AG04449 (cell line): ENCODE data around the gene LNX2.

ENCODE experiments used
- CTCF ChIA-PET: fragments of 350-600 bp; formaldehyde crosslinking; extraction: SDS; loops from one replicate; lab custom pipeline; 2021; ENCODE audit warnings: antibody characterized with exemption; lab: Yijun Ruan, JAX
- POLR2A ChIA-PET: fragments of 400-600, 350-600 bp; formaldehyde crosslinking; extraction: SDS; loops from one replicate; lab custom pipeline; 2020; ENCODE audit warnings: antibody characterized with exemption, inconsistent platforms; lab: Yijun Ruan, JAX
- DNase-seq: peaks from one replicate; pipeline ENCODE4 v3.0.0-alpha.2; 2010; ENCODE audit warnings: low read depth, low spot score
- H3K4me3 ChIP-seq: 2 replicates; pipeline ENCODE4 v1.5.1; 2011; ENCODE audit warnings: low read depth, mild to moderate bottlenecking, control low read depth, low read length
- CTCF ChIP-seq: IDR thresholded peaks from one replicate; pipeline ENCODE4 v1.5.1; 2011; ENCODE audit warnings: mild to moderate bottlenecking, moderate library complexity, low read length, control low read depth, inconsistent platforms; ENCODE audit not compliant: insufficient read depth; ENCODE audit errors: missing control alignments

The LNX2 gene

DNA sequence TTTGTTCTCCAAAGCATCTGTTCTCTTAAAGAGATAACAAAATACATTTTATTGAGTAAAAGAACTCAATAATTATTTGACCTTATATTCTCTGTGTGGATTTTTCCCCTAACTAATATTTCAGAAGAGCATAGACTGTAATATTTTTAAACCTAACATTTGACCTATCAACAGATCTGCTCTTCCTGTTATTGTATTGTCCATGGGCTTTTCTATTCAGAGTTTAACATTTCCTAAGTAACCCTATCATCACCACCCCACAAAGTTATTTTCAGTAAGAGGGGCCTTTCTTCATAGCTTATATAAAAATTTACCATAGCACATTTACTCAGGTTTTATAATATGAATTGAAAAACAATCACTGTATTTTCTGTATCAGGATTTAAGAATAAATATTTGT is 18.9 kb upstream of the LNX2 start:
- H3K4me3 ChIP-seq: no peak overlapping the region
- POLR2A ChIA-PET: interaction anchor here (1.2 kb wide), 1 partner anchor 19 kb away, joined by 4 read pairs; the partner anchor contains the start of gene LNX2
- CTCF ChIA-PET: no interaction called here
- TF ChIP-seq CTCF: no peak
- DNase-seq: no peak

DNA sequence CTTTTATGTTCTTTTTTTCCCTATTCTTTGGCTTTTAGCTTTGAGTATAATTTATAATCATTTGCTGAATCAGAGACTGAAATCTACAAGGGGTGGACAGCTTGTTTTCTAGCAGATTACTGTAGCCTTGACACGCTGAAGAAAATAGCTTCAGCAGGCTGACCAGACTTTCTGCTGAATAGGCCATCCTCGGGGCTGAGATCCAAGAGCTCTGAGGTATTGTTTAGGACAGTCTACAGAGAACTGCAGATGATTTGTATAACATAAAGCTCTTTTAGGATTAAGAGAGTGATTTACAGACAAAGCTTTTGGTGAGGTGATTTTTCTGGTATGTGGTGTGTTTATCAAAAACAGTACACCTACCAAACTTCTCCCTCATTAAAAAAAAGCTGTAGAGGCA is 18.2 kb upstream of the LNX2 start:
- POLR2A ChIA-PET: interaction anchor here (1.2 kb wide), 1 partner anchor 18 kb away, joined by 4 read pairs; the partner anchor contains the start of gene LNX2
- no peak for DNase-seq
- TF ChIP-seq CTCF: no peak
- CTCF ChIA-PET: no interaction called here
- H3K4me3 ChIP-seq: no peak overlapping the region

DNA sequence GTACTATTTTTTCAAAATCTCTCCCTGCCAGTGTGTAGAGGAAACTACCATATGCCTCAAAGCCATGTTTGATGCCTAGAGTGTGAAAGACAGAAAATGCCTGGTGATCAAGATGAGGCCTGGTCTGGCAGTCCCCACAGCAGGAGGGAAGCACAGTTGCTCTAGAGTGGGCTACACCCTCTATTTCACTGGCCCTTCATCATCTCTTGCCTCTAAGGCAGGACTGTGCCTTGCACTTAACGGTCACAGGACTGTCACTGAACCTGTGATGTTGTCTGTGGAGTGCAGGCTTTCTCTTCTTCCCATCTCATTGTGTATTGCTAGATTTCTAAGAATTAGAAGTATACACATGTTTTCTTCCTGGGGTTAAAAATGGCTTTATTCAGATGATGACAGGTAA is 17.7 kb upstream of the LNX2 start:
- ChIA-PET POLR2A (interaction anchor here (1.2 kb wide), 1 partner anchor 18 kb away, joined by 4 read pairs; the partner anchor contains the start of gene LNX2), CTCF (no interaction called here)
- no peak for TF ChIP-seq CTCF
- no peak for DNase-seq
- H3K4me3 ChIP-seq: no peak overlapping the region

DNA sequence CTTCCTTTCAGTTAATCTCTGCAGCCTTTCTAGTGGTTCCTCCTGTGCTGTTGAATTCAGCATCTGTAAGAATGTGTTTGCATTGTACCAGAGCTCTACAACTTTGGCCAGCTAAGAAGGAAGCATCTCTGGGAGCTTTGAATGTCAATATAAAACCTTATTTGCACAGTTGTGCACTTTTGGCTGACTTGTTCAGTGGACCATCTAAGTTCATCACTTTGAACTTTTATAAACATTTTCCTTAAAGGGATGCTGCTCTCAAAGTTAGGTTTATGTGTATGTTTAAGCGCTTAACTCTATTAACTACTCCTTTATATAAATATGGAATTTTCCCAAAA is 16.9 kb upstream of the LNX2 start:
- no peak for TF ChIP-seq CTCF
- no peak overlapping the region for H3K4me3 ChIP-seq
- CTCF ChIA-PET: no interaction called here
- DNase-seq: no peak
- POLR2A ChIA-PET: no interaction called here

- POLR2A ChIA-PET: no interaction called here
Observed at GRCh38 chr13:27636589-27637288, 16.4 kb upstream of the LNX2 start.

More at GRCh38 chr13:27636589-27637288, 16.4 kb upstream of the LNX2 start:
- H3K4me3 ChIP-seq: no peak overlapping the region
- TF ChIP-seq CTCF: no peak
- no peak for DNase-seq
- CTCF ChIA-PET: no interaction called here
